ENCODE data around the gene ESD.
A peak's percentile ranks its signal among the peaks of the same experiment; 100 is the strongest.

The ESD gene

DNA sequence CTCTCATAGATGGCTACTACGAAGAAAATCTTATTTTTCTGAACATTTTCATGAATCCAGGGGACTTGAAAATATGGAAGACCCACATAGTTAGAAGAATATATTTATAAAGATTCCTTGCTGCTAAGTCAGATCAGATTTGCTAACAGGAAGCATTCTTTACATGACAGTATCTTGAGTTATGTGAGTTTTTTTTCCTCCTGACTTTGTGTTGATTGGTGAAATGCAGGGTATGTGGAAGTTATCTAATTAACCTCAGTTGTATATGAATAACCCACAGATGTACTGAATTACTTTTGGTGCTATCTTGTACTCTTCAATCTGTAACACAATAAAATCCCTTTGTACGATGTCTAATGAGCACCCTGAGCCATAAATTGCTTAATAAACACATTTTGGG lies 53.8 kb downstream of the ESD start:
- no peak for DNase-seq

GRCh38 chr13:46739447-46740098 lies 57.4 kb downstream of the ESD start:
- no peak for DNase-seq

DNA sequence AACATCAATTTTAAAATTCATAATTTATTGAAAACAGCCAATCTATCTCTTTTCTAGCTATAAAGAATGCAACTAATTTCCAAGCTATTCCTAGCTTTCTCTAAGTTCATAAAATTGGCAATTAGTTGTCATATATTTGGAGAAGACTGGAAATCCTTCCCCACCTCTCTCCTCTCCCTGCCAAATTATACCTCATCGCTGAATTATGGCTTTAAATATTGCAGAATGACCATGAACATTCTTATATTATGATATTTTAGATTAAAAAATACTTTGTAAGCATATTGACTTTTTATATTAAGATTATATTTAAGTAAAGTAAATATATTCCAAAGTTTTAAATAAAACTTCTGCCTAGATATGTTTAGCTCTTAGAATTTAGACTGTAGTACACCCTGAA lies 58.2 kb downstream of the ESD start:
- DNase-seq, result no peak

GRCh38 chr13:46738055-46738454 lies 58.9 kb downstream of the ESD start:
- DNase-seq, result no peak

- no peak for DNase-seq
Observed at GRCh38 chr13:46736541-46737310, 60.2 kb downstream of the ESD start.

GRCh38 chr13:46735425-46735824 lies 61.5 kb downstream of the ESD start:
- no peak for DNase-seq

DNA sequence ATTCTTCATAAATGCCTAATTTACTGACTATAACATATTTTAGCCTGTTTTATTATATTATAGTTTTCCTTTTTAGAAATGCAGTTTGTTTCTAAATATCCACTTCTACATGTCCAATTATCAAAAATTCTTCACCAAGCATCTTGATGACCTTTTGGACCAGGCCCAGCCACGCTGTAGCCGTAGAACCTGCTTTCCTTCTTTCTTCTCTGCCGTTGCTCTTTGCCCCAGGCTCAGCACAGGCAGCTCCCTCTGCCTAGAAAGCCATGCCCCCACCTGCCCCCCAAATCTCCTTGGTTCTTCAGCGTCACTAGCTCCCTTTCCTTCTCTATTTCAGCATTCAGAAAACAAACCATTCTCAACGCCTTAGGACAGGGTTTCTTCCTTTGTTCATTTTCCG lies 65.4 kb downstream of the ESD start:
- no peak for DNase-seq

DNA sequence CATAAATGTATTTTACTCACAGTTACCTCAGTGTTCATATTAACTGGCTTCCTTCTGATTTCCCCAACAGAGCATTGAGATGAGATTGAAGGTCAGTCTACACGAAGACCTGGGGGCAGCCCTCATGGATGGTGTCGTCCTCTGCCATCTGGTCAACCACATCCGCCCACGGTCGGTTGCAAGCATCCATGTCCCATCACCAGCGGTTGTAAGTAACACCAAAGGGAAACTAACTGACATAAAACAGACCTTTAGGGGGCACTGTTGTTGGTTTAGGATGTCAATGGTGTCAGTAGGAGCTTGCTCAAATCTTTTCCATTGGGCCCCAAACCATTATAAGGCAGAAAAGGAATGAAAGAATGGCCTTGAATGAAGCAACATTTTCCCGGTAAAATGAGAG lies 68.2 kb downstream of the ESD start:
- peak; percentile 46 for DNase-seq

DNA sequence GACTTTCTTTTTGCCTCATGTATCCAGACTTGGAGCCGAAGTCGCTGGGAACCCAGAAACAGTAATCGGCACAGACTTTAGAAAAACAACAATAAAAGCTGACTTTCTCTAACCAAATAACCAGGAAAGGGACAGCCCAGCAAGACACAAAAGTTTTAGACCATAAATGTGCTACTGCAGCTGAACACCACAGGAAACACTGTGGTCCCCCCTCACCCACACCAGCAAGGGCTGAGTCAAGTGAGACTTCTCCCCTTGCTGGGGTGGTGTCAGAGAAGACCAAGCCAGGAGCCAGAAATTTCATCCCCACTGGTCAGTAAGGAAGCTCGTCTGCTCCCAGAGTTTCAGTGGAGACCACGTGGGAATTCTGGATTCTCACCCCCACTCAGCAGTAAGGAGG lies 70.6 kb downstream of the ESD start:
- DNase-seq, result no peak
